CD4-positive, alpha-beta T cell treated with Interleukin-15 for 1 hour (primary cell): ENCODE data around the gene PHOSPHO2.

Experiments used
- DNase-seq: peaks from one replicate; pipeline ENCODE4 v3.0.0-alpha.2; 2020

PHOSPHO2 gene

DNA sequence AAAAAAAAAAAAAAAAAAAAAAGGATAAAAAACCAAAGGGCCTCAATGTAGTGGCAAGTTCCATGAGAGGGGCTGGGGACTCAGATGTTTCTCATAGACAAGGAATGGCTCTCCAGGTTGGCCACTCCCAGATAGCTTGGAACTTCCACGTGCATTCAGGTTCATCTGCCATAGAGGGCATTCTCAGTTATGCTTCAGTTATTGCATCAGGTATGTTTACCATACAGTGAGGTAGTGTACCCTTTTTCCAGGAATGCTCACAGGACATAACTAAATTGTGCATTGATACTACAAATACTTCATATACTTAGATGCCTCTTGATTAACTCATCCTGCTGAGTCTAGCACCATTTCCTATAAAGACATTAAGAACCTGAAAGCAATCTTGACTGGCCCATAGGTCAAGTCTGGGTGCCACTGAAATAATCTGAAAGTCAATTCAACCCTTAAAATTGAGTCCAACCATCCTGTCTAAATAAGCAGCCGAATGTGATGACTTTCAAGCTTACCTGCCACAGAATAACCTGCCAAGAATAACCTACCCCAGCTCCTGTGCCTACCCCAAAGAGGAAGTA is 24.7 kb downstream of the PHOSPHO2 start:
- no peak for DNase-seq

- no peak for DNase-seq
Observed at GRCh38 chr2:169721016-169721415, 26.7 kb downstream of the PHOSPHO2 start.

DNA sequence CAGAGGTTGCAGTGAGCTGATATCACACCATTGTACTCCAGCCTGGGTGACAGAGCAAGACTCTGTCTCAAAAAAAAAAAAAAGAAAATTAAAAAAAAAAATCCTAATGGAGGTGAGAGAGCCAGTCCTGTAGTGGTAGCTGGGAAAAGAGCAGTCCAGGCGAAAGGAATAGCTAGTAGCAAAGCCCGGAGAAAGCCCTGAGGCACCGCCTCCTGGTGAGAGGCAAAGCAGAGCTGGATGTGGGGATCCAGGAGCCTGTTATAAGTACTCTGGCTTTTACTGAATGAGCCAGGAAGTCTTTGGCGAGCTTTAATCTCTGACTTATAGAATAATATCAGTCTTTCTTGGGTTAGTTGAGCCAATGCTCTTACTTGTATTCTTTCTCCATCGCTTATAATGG is 32.8 kb downstream of the PHOSPHO2 start:
- DNase-seq, result no peak

DNA sequence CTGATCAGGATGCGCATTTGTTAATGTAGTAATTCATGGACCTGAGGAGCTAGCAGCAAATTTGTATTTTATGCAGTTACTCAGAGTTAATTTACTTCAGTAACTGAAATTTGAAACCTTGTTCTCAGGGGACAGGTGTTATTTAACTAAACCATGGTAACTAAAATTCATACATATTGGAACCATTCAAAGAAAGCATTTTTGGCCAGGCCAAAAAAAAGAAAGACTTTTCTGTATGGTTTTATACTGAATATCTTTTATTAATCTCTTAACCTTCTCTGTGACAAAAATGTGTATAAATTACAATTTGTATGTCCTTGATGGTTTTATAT is 35.0 kb downstream of the PHOSPHO2 start:
- no peak for DNase-seq

- no peak for DNase-seq
Observed at GRCh38 chr2:169732075-169732474, 37.8 kb downstream of the PHOSPHO2 start.

- DNase-seq, result no peak
Observed at GRCh38 chr2:169732583-169733358, 38.5 kb downstream of the PHOSPHO2 start.

DNA sequence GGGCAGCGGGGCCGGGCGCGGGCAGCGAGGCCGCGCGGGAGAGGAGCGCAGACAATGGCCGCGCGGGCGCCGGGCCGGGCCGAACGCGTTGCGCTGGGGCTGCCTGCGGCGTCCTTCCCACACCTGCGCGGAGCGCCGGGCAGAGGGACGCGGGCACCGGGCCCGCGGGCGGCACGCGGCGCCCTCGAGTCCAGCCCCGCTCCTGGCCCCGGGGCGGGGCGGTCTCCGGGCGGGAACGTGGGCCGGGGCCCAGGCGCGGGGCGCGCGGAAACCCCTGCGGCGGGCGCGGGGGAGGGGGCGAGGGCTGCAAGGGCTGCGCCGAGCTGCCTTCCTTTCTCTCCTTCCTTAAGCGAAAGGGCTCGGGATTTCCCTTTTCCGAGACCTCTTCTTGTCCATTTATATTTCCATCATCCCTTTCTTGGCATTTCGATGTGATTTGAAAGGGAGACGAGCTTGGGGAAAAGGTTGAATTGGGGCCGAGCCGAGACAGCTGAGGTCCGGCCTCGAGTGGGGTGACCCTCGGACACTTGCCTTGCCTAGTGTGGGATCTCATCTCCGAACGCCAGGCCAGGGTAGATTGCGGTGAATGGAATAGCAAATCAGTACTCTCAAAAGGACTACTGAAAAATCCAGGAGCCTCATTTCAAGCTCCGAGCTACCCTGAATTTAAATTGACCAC is 40.0 kb downstream of the PHOSPHO2 start:
- no peak for DNase-seq

- DNase-seq, result no peak
Observed at GRCh38 chr2:169735623-169736022, 41.4 kb downstream of the PHOSPHO2 start.

DNA sequence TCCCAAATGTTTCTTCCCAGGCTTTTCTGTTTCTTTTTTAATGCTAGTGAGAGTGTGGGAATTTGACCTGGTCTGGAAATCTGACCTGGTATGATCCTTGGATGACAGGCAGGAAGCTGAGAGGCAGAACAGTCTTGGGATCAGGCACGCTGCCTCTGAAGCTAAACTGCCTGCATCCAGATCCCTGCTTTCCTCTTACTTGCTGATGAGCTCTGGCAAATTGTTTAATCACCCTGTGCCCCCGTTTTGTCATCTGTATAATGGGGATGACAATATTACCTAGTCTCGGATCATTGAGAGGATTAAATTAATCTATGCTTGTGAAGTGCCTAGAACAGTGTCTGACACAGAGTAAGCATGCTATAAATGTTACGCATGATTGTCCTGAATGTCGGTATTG is 42.6 kb downstream of the PHOSPHO2 start:
- no peak for DNase-seq

GRCh38 chr2:169738566-169739229 is 44.4 kb downstream of the PHOSPHO2 start:
- DNase-seq, result no peak

DNA sequence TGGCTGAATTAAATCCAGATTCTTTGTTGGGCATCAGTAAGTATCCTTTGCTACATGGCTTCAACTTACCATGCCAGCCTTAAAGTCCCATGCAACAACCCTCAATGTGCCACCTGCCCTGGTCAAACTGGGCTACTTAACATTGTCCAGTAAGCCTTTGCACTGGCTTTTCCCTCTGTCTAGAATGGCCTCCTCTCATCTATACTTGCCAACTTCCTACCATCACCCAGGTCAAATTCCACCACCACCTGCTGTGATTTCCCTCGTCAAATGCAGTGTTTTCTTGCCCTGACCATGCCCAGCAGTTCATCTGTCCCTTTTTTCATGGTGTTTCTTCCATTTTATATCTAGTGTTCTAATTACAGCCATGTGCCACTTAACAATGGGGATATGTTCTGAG is 45.1 kb downstream of the PHOSPHO2 start:
- DNase-seq, result no peak

- no peak for DNase-seq
Observed at GRCh38 chr2:169743549-169743948, 49.3 kb downstream of the PHOSPHO2 start.

DNA sequence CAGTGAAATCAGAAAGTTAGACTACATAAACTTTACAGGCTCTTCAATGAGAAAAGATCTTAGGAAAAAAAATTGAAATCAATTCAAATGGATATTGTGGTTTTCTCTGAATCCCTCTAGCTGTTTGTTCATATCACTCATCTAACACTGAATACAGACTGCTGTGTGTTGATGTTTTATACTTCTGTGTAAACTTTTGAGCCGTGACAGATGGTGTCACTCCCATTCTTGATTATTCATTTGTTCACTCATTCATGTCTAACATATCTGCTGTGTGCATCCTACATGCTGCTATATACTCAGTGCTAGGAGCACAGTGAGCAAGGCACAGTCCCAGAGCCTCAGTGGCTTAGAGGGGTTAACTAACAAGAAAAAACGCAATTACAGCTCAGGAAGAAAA is 52.0 kb downstream of the PHOSPHO2 start:
- DNase-seq, result no peak

- no peak for DNase-seq
Observed at GRCh38 chr2:169748319-169748718, 54.0 kb downstream of the PHOSPHO2 start.
